GM23338 (cell line): ENCODE measurements around the gene GPATCH4. TPM values are rescaled to one million over a fixed set of nuclear protein-coding genes. Genes with fewer than 3 reads are reported as not detected.
A peak's percentile ranks its signal among the peaks of the same experiment; 100 is the strongest.

ENCODE experiments used
- ATAC-seq: fragments of 200-7000 bp; cut with Tn5 transposase; 3 replicates; pipeline ENCODE4 v1.9.1; 2020
- DNase-seq: peaks from one replicate; pipeline ENCODE4 v3.0.0-alpha.2; 2015; ENCODE audit warnings: low spot score
- H2AFZ ChIP-seq: fragments of 200-600 bp; sonication (generic); 2 replicates; pipeline ENCODE4 v1.8.0; 2016; ENCODE audit warnings: antibody characterized with exemption, mild to moderate bottlenecking, moderate library complexity
- H3F3A ChIP-seq: fragments of 200-600 bp; sonication (generic); replicated peaks from 2 replicates; pipeline ENCODE4 v1.8.0; 2017; ENCODE audit warnings: antibody characterized with exemption, mixed run types, low read depth
- H3K27ac ChIP-seq: fragments of 200-600 bp; sonication (generic); 2 replicates; pipeline ENCODE4 v1.6.1; 2016; ENCODE audit warnings: low read depth
- H3K27me3 ChIP-seq: fragments of 200-600 bp; sonication (generic); 2 replicates; pipeline ENCODE4 v1.8.0; 2016; ENCODE audit warnings: mild to moderate bottlenecking, mixed run types, moderate library complexity; ENCODE audit not compliant: insufficient read depth
- H3K36me3 ChIP-seq: fragments of 200-600 bp; sonication (generic); 2 replicates; pipeline ENCODE4 v1.8.0; 2016; ENCODE audit warnings: mild to moderate bottlenecking; ENCODE audit not compliant: insufficient read depth
- H3K4me1 ChIP-seq: fragments of 200-600 bp; sonication (generic); 2 replicates; pipeline ENCODE4 v1.8.0; 2016; ENCODE audit warnings: mild to moderate bottlenecking, moderate library complexity; ENCODE audit not compliant: insufficient read depth
- H3K4me2 ChIP-seq: fragments of 200-600 bp; sonication (generic); 2 replicates; pipeline ENCODE4 v1.7.1; 2017; ENCODE audit warnings: mixed run types
- H3K4me3 ChIP-seq: fragments of 200-600 bp; sonication (generic); 2 replicates; pipeline ENCODE4 v1.6.1; 2016; ENCODE audit warnings: mixed run types
- H3K79me2 ChIP-seq: fragments of 200-600 bp; sonication (generic); replicated peaks from 2 replicates; pipeline ENCODE4 v1.8.0; 2017; ENCODE audit warnings: mild to moderate bottlenecking; ENCODE audit not compliant: insufficient read depth
- H3K9me2 ChIP-seq: fragments of 200-600 bp; sonication (generic); 2 replicates; pipeline ENCODE4 v1.8.0; 2017; ENCODE audit not compliant: insufficient read depth
- H4K20me1 ChIP-seq: fragments of 200-600 bp; sonication (generic); replicated peaks from 2 replicates; pipeline ENCODE4 v1.8.0; 2017; ENCODE audit warnings: mild to moderate bottlenecking; ENCODE audit not compliant: insufficient read depth
- H3K27ac Mint-ChIP-seq: 2 replicates; pipeline ENCODE4 v1.8.0; 2020; ENCODE audit warnings: inconsistent platforms, mild to moderate bottlenecking, moderate library complexity, mixed read lengths
- H3K27me3 Mint-ChIP-seq: 3 replicates; pipeline ENCODE4 v1.8.0; 2022; ENCODE audit warnings: low read depth, mild to moderate bottlenecking, moderate library complexity, mixed read lengths, inconsistent platforms; ENCODE audit not compliant: insufficient read depth, poor library complexity
- H3K36me3 Mint-ChIP-seq: 3 replicates; pipeline ENCODE4 v1.8.0; 2021; ENCODE audit warnings: low read depth, mild to moderate bottlenecking, inconsistent platforms, moderate library complexity, mixed read lengths
- H3K4me1 Mint-ChIP-seq: 3 replicates; pipeline ENCODE4 v1.8.0; 2020; ENCODE audit warnings: mild to moderate bottlenecking, inconsistent platforms, mixed read lengths
- H3K4me3 Mint-ChIP-seq: 3 replicates; pipeline ENCODE4 v1.8.0; 2021; ENCODE audit warnings: moderate library complexity, mild to moderate bottlenecking, inconsistent platforms, mixed read lengths
- H3K9me3 Mint-ChIP-seq: 3 replicates; pipeline ENCODE4 v1.8.0; 2020; ENCODE audit warnings: moderate library complexity, mild to moderate bottlenecking, inconsistent platforms, mixed read lengths
- CREB1 ChIP-seq: fragments of 250-450 bp; sonication (Bioruptor Pico); IDR thresholded peaks from 2 replicates; pipeline ENCODE4 v1.5.0; 2020; ENCODE audit warnings: low read depth, mild to moderate bottlenecking, moderate library complexity
- CTCF ChIP-seq, 2 experiments: fragments of 200-600 bp in 1 of 2; sonication (generic) in 1 of 2; conservative IDR thresholded peaks; 2 replicates each; pipeline versions ENCODE4 v1.5.1 to v1.6.1; 2016 to 2017; ENCODE audit warnings: antibody characterized with exemption in 2 of 2, low read depth in 2 of 2, mild to moderate bottlenecking in 2 of 2, moderate library complexity in 1 of 2
- ETS1 ChIP-seq: IDR thresholded peaks from 2 replicates; pipeline ENCODE4 v1.6.1; 2016; ENCODE audit warnings: antibody characterized with exemption
- REST ChIP-seq: IDR thresholded peaks from one replicate; pipeline ENCODE4 v1.6.1; 2018; ENCODE audit warnings: antibody characterized with exemption; ENCODE audit not compliant: unreplicated experiment
- ZNF114 ChIP-seq: fragments of 250-450 bp; sonication (Bioruptor Pico); IDR thresholded peaks from 2 replicates; pipeline ENCODE4 v1.5.0; 2020; ENCODE audit warnings: mild to moderate bottlenecking, moderate library complexity
- ZNF331 ChIP-seq: fragments of 250-450 bp; sonication (Bioruptor Pico); IDR thresholded peaks from 2 replicates; pipeline ENCODE4 v1.5.0; 2020; ENCODE audit warnings: low read depth, mild to moderate bottlenecking, moderate library complexity
- ZNF462 ChIP-seq: fragments of 250-450 bp; sonication (Bioruptor Pico); IDR thresholded peaks from 2 replicates; pipeline ENCODE4 v1.5.0; 2020; ENCODE audit warnings: mild to moderate bottlenecking, moderate library complexity
- polyA plus RNA-seq: library from polyadenylated mRNA; unstranded; fragments of >200 nt; fragmentation: Nextera tagmentation; extraction: Ambion mirVana; gene quantifications from 2 replicates; pipeline ENCODE4 v1.2.1, GENCODE V29; 2016
- total RNA-seq: library from RNA; depleted of rRNA; stranded (reverse); fragments of >200 nt; shearing (Covaris generic); gene quantifications from 2 replicates; pipeline ENCODE4 v1.2.3, GENCODE V29; 2014

Gene GPATCH4
- total and polyA plus RNA-seq, 2 experiments from 2014 or later, result 58.9 to 187 TPM

GRCh38 chr1:156549390-156549789 is 51.9 kb downstream of the GPATCH4 start:
- H3K9me3 Mint-ChIP-seq, result no peaks in the 10 kb centered on the region
- H3K27ac ChIP-seq, result no peak overlapping the region
- H4K20me1 ChIP-seq, result no peaks in the 10 kb centered on the region; the same call in 1 of the 2 replicates
- H3K36me3 Mint-ChIP-seq, result peaks cover 18% of the 10 kb centered on the region
- H3K27ac Mint-ChIP-seq, result no peak overlapping the region
- peaks cover under 1% of the 10 kb centered on the region; the same call in 1 of the 2 replicates for H3K36me3 ChIP-seq
- no peak overlapping the region for H2AFZ ChIP-seq
- no peak overlapping the region for H3K4me2 ChIP-seq
- no peak for TF ChIP-seq ZNF331 (CRISPR knock-in tag)
- TF ChIP-seq CTCF (conservative IDR thresholded peaks at IDR 0.05; ENCODE audit: low read depth in 2 of 2), result peak; percentile 44 to 50
- no peaks in the 10 kb centered on the region for H3K4me1 ChIP-seq
- peaks cover 5% of the 10 kb centered on the region for H3K27me3 Mint-ChIP-seq
- no peaks in the 10 kb centered on the region for H3K27me3 ChIP-seq
- DNase-seq (peak; percentile 50), ATAC-seq (peak; percentile 88)
- no peak overlapping the region for H3K4me3 Mint-ChIP-seq
- H3F3A ChIP-seq, result no peaks in the 10 kb centered on the region
- no peaks in the 10 kb centered on the region for H3K79me2 ChIP-seq
- H3K9me2 ChIP-seq, result no peaks in the 10 kb centered on the region
- H3K4me1 Mint-ChIP-seq, result no peaks in the 10 kb centered on the region
- no peak overlapping the region for H3K4me3 ChIP-seq

- H3K4me2 ChIP-seq, result no peak overlapping the region
- Mint-ChIP-seq H3K27ac (no peak overlapping the region), H3K4me1 (no peaks in the 10 kb centered on the region), H3K9me3 (no peaks in the 10 kb centered on the region), H3K4me3 (no peak overlapping the region), H3K27me3 (peaks cover 7% of the 10 kb centered on the region), H3K36me3 (peaks cover 16% of the 10 kb centered on the region)
- no peaks in the 10 kb centered on the region for H3K9me2 ChIP-seq
- no peak for DNase-seq
- H3K4me3 ChIP-seq, result no peak overlapping the region
- H3K79me2 ChIP-seq, result no peaks in the 10 kb centered on the region
- H4K20me1 ChIP-seq, result no peaks in the 10 kb centered on the region; the same call in 1 of the 2 replicates
- H3F3A ChIP-seq, result no peaks in the 10 kb centered on the region
- H2AFZ ChIP-seq, result no peak overlapping the region
- no peak overlapping the region for H3K27ac ChIP-seq
- H3K36me3 ChIP-seq, result no peaks in the 10 kb centered on the region
- H3K27me3 ChIP-seq, result no peaks in the 10 kb centered on the region
- ATAC-seq, result no peak
- H3K4me1 ChIP-seq, result no peaks in the 10 kb centered on the region
- no peak for TF ChIP-seq ETS1
- TF ChIP-seq ZNF462 (CRISPR knock-in tag), result no peak
- no peak for TF ChIP-seq REST
- no peak for TF ChIP-seq CREB1 (CRISPR knock-in tag)
- no peak for TF ChIP-seq ZNF114
Observed at GRCh38 chr1:156547982-156548381, 53.3 kb downstream of the GPATCH4 start.
